ENCODE measurements around the gene ARHGAP1. TPM values are rescaled to one million over a fixed set of nuclear protein-coding genes. Genes with fewer than 3 reads are reported as not detected.

The ARHGAP1 gene
- total and polyA plus RNA-seq, 2 of the 13 experiments (the other 11 are each of a cell fraction or from before 2014, with no cell fraction given), result 18.6 to 30.3 TPM

DNA sequence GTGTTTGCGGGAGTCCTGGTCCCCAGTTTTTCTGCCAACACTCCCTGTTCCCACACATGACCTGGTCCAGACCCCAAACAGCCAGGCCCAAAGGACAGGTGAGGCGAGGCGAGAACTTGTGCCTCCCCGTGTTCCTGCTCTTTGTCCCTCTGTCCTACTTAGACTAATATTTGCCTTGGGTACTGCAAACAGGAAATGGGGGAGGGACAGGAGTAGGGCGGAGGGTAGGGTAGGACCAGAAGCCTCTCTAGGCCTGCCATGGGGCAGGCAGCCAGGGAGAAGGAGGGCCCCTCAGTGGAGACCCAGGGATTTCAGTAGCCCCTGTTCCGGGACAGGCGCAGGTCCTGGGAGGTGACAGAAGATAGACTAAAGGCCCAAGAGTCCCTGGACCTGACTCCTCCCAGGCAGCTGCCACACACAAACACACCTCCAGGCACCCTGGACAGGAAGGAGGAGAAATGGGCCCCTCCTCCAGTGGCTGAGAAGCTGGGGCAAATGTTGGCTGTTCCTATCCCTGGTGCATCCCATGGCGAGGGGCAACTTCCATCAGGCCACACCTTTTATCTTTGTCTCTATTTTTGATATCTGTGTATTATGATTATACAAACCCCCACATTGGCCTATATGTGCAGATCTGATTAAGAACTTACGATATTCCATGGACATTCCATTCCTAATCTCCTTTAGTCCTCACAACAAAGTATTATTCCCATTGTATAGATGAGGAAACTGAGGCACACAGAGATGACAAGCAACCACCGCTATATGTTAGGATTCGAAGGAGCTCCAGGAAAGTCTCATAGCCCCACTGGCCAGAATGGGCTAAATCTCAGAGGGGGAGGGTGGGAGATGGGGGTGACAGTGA lies 18.0 kb upstream of the ARHGAP1 start (continued):
- TF ChIP-seq, protein P1, sequence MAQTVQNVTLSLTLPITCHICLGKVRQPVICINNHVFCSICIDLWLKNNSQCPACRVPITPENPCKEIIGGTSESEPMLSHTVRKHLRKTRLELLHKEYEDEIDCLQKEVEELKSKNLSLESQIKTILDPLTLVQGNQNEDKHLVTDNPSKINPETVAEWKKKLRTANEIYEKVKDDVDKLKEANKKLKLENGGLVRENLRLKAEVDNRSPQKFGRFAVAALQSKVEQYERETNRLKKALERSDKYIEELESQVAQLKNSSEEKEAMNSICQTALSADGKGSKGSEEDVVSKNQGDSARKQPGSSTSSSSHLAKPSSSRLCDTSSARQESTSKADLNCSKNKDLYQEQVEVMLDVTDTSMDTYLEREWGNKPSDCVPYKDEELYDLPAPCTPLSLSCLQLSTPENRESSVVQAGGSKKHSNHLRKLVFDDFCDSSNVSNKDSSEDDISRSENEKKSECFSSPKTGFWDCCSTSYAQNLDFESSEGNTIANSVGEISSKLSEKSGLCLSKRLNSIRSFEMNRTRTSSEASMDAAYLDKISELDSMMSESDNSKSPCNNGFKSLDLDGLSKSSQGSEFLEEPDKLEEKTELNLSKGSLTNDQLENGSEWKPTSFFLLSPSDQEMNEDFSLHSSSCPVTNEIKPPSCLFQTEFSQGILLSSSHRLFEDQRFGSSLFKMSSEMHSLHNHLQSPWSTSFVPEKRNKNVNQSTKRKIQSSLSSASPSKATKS (CRISPR knock-in tag; IDR thresholded peaks at IDR 0.05), result peak; percentile 89
- no peak for TF ChIP-seq ZNF335 (CRISPR knock-in tag; IDR thresholded peaks at IDR 0.05)
- no peak for TF ChIP-seq NBN (conservative IDR thresholded peaks at IDR 0.05)
- peak; percentile 96 for TF ChIP-seq FOXO1 (CRISPR knock-in tag; IDR thresholded peaks at IDR 0.05)
- no peak for TF ChIP-seq RFX3 (CRISPR knock-in tag; IDR thresholded peaks at IDR 0.05)
- TF ChIP-seq, protein P2, sequence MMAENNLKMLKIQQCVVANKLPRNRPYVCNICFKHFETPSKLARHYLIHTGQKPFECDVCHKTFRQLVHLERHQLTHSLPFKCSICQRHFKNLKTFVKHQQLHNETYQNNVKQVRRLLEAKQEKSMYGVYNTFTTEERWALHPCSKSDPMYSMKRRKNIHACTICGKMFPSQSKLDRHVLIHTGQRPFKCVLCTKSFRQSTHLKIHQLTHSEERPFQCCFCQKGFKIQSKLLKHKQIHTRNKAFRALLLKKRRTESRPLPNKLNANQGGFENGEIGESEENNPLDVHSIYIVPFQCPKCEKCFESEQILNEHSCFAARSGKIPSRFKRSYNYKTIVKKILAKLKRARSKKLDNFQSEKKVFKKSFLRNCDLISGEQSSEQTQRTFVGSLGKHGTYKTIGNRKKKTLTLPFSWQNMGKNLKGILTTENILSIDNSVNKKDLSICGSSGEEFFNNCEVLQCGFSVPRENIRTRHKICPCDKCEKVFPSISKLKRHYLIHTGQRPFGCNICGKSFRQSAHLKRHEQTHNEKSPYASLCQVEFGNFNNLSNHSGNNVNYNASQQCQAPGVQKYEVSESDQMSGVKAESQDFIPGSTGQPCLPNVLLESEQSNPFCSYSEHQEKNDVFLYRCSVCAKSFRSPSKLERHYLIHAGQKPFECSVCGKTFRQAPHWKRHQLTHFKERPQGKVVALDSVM (CRISPR knock-in tag; IDR thresholded peaks at IDR 0.05), result peak; percentile 88
- TF ChIP-seq, protein P3, sequence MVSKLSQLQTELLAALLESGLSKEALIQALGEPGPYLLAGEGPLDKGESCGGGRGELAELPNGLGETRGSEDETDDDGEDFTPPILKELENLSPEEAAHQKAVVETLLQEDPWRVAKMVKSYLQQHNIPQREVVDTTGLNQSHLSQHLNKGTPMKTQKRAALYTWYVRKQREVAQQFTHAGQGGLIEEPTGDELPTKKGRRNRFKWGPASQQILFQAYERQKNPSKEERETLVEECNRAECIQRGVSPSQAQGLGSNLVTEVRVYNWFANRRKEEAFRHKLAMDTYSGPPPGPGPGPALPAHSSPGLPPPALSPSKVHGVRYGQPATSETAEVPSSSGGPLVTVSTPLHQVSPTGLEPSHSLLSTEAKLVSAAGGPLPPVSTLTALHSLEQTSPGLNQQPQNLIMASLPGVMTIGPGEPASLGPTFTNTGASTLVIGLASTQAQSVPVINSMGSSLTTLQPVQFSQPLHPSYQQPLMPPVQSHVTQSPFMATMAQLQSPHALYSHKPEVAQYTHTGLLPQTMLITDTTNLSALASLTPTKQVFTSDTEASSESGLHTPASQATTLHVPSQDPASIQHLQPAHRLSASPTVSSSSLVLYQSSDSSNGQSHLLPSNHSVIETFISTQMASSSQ (IDR thresholded peaks at IDR 0.05; ENCODE audit: low read depth), result peak; percentile 92
- TF ChIP-seq, protein P3 (CRISPR knock-in tag; IDR thresholded peaks at IDR 0.05; ENCODE audit: borderline replicate concordance), result peak; percentile 97
- TF ChIP-seq RBFOX2 (IDR thresholded peaks at IDR 0.05; ENCODE audit: low read depth, low read length), result no peak
- TF ChIP-seq NFYC (CRISPR knock-in tag; IDR thresholded peaks at IDR 0.05), result no peak
- TF ChIP-seq TBL1XR1 (IDR thresholded peaks at IDR 0.05; ENCODE audit: borderline replicate concordance, low read length, partially characterized antibody), result peak; percentile 56
- TF ChIP-seq, protein P4, sequence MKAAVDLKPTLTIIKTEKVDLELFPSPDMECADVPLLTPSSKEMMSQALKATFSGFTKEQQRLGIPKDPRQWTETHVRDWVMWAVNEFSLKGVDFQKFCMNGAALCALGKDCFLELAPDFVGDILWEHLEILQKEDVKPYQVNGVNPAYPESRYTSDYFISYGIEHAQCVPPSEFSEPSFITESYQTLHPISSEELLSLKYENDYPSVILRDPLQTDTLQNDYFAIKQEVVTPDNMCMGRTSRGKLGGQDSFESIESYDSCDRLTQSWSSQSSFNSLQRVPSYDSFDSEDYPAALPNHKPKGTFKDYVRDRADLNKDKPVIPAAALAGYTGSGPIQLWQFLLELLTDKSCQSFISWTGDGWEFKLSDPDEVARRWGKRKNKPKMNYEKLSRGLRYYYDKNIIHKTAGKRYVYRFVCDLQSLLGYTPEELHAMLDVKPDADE (CRISPR knock-in tag; IDR thresholded peaks at IDR 0.05), result peak; percentile 47; the same call in 1 of the 2 replicates
- TF ChIP-seq JARID2 (CRISPR knock-in tag; IDR thresholded peaks at IDR 0.05; ENCODE audit: insufficient replicate concordance), result no peak
- no peak; the same call in 1 of the 2 replicates for TF ChIP-seq ZNF772 (CRISPR knock-in tag; IDR thresholded peaks at IDR 0.05)
- no peak; the same call in 1 of the 2 replicates for TF ChIP-seq TCF7 (IDR thresholded peaks at IDR 0.05; ENCODE audit: low read depth)
- no peak for TF ChIP-seq ZNF260 (CRISPR knock-in tag; IDR thresholded peaks at IDR 0.05; ENCODE audit: borderline replicate concordance, low read depth)
- TF ChIP-seq ZBTB20 (CRISPR knock-in tag; IDR thresholded peaks at IDR 0.05; ENCODE audit: borderline replicate concordance, low read depth), result peak; percentile 91; the same call in 1 of the 2 replicates
- TF ChIP-seq ZIK1 (CRISPR knock-in tag; IDR thresholded peaks at IDR 0.05; ENCODE audit: borderline replicate concordance, low read depth), result no peak
- no peak for TF ChIP-seq ARID2 (CRISPR knock-in tag; IDR thresholded peaks at IDR 0.05; ENCODE audit: borderline replicate concordance)

Data from HepG2 (cell line).